SK-N-SH (cell line): ENCODE results near the gene CCDC28A. TPM values are rescaled to one million over a fixed set of nuclear protein-coding genes. Genes with fewer than 3 reads are reported as not detected.

Experiments used
- CTCF ChIA-PET: fragments of 300-600, 350-600 bp; formaldehyde crosslinking; extraction: SDS; loops from one replicate; lab custom pipeline; 2021; lab: Yijun Ruan, JAX
- POLR2A ChIA-PET: fragments of 350-600 bp; sonication (Branson Sonifier 250); formaldehyde crosslinking; extraction: SDS; loops from one replicate; lab custom pipeline; 2020; ENCODE audit warnings: antibody characterized with exemption, inconsistent platforms; lab: Yijun Ruan, JAX
- DNase-seq: peaks from one replicate; pipeline ENCODE4 v3.0.0; 2012
- H2AFZ ChIP-seq: fragments of 200-600 bp; sonication (generic); 2 replicates; pipeline ENCODE4 v1.8.1; 2016; ENCODE audit warnings: antibody characterized with exemption, mild to moderate bottlenecking, low read depth
- H3F3A ChIP-seq: fragments of 200-600 bp; sonication (generic); replicated peaks from 2 replicates; pipeline ENCODE3; 2016; ENCODE audit warnings: antibody characterized with exemption, mild to moderate bottlenecking; ENCODE audit not compliant: insufficient read depth
- H3K27ac ChIP-seq, 2 experiments: fragments of 200-500 bp in 1 of 2; fragments of 200-600 bp in 1 of 2; sonication (Bioruptor generic) in 1 of 2; sonication (generic), shearing (Covaris generic) in 1 of 2; 2 replicates each; pipeline versions ENCODE4 v1.5.1 to v1.6.1; 2014 to 2016; ENCODE audit warnings: low read depth in 2 of 2, inconsistent platforms in 1 of 2, low read length in 1 of 2, mild to moderate bottlenecking in 1 of 2, mixed read lengths in 1 of 2
- H3K27me3 ChIP-seq: fragments of 200-600 bp; sonication (generic), shearing (Covaris generic); 2 replicates; pipeline ENCODE4 v1.6.1; 2016; ENCODE audit warnings: mixed run types; ENCODE audit not compliant: insufficient read depth
- H3K36me3 ChIP-seq, 2 experiments: fragments of 200-500 bp in 1 of 2; fragments of 200-600 bp in 1 of 2; sonication (Bioruptor generic) in 1 of 2; sonication (generic) in 1 of 2; replicated peaks in 1 of 2; 2 replicates each; pipeline versions ENCODE3 to v1.5.1; 2014 to 2016; ENCODE audit warnings: low read length in 1 of 2, mild to moderate bottlenecking in 1 of 2; ENCODE audit not compliant: insufficient read depth in 2 of 2, control insufficient read depth in 1 of 2
- H3K4me1 ChIP-seq, 2 experiments: fragments of 200-500 bp in 1 of 2; fragments of 200-600 bp in 1 of 2; sonication (Bioruptor generic) in 1 of 2; sonication (generic), shearing (Covaris generic) in 1 of 2; 2 replicates each; pipeline versions ENCODE4 v1.5.1 to v1.6.1; 2014 to 2016; ENCODE audit warnings: low read depth in 1 of 2, low read length in 1 of 2, mixed run types in 1 of 2; ENCODE audit not compliant: insufficient read depth in 2 of 2, control insufficient read depth in 1 of 2
- H3K4me2 ChIP-seq: fragments of 200-600 bp; sonication (generic), shearing (Covaris generic); 2 replicates; pipeline ENCODE4 v1.6.1; 2017; ENCODE audit warnings: mixed run types
- H3K4me3 ChIP-seq, 2 experiments: fragments of 200-500 bp in 1 of 2; fragments of 200-600 bp in 1 of 2; sonication (Bioruptor generic) in 1 of 2; sonication (generic), shearing (Covaris generic) in 1 of 2; 2 replicates each; pipeline versions ENCODE4 v1.5.1 to v1.8.1; 2014 to 2016; ENCODE audit warnings: low read depth in 2 of 2, inconsistent platforms in 1 of 2, low read length in 1 of 2, mild to moderate bottlenecking in 1 of 2, mixed read lengths in 1 of 2, moderate library complexity in 1 of 2
- H3K79me2 ChIP-seq: fragments of 200-600 bp; sonication (generic); 2 replicates; pipeline ENCODE4 v1.8.1; 2017; ENCODE audit warnings: mild to moderate bottlenecking; ENCODE audit not compliant: insufficient read depth
- H3K9ac ChIP-seq: fragments of 200-600 bp; sonication (generic); 2 replicates; pipeline ENCODE4 v1.6.1; 2017; ENCODE audit warnings: mixed run types
- H3K9me2 ChIP-seq: fragments of 200-600 bp; sonication (generic); 2 replicates; pipeline ENCODE4 v1.6.1; 2017; ENCODE audit warnings: mixed run types
- H3K9me3 ChIP-seq: fragments of 200-600 bp; sonication (generic); 2 replicates; pipeline ENCODE4 v1.6.1; 2017; ENCODE audit warnings: mixed run types, mild to moderate bottlenecking, moderate library complexity
- H4K20me1 ChIP-seq: fragments of 200-600 bp; sonication (generic); 2 replicates; pipeline ENCODE4 v1.6.1; 2017; ENCODE audit warnings: mild to moderate bottlenecking, mixed run types; ENCODE audit not compliant: insufficient read depth
- EP300 ChIP-seq, 2 experiments: IDR thresholded peaks; 2 replicates each; pipeline versions ENCODE4 v1.4.0 to v1.6.1; 2012; ENCODE audit warnings: borderline replicate concordance in 1 of 2, low read depth in 1 of 2, low read length in 1 of 2
- EZH2phosphoT487 ChIP-seq: fragments of 200-600 bp; sonication (generic); IDR thresholded peaks from 2 replicates; pipeline ENCODE4 v1.6.1; 2017; ENCODE audit warnings: low read depth, mixed run types, mild to moderate bottlenecking, antibody characterized with exemption, moderate library complexity, borderline replicate concordance
- GABPA ChIP-seq: IDR thresholded peaks from 2 replicates; pipeline ENCODE4 v1.4.0; 2012; ENCODE audit warnings: low read depth, mild to moderate bottlenecking
- MEF2A ChIP-seq: IDR thresholded peaks from 2 replicates; pipeline ENCODE4 v1.4.0; 2012; ENCODE audit warnings: low read depth, borderline replicate concordance
- NFIC ChIP-seq: IDR thresholded peaks from 2 replicates; pipeline ENCODE4 v1.4.0; 2012; ENCODE audit warnings: borderline replicate concordance
- PBX3 ChIP-seq: IDR thresholded peaks from 2 replicates; pipeline ENCODE4; 2012
- POLR2AphosphoS5 ChIP-seq: IDR thresholded peaks from 2 replicates; pipeline ENCODE4 v1.6.1; 2012; ENCODE audit warnings: low read depth, low read length
- REST ChIP-seq: IDR thresholded peaks from 2 replicates; pipeline ENCODE4 v1.6.1; 2012; ENCODE audit warnings: mild to moderate bottlenecking, low read depth, low read length, moderate library complexity
- SIN3A ChIP-seq: IDR thresholded peaks from 2 replicates; pipeline ENCODE4 v1.6.1; 2012; ENCODE audit warnings: low read depth, mild to moderate bottlenecking, low read length, moderate library complexity, borderline replicate concordance
- SMC3 ChIP-seq: IDR thresholded peaks from 2 replicates; pipeline ENCODE4 v1.6.1; 2012; ENCODE audit warnings: low read depth, low read length, improper control_type of control experiment
- TAF1 ChIP-seq: IDR thresholded peaks from 2 replicates; pipeline ENCODE4 v1.6.1; 2012; ENCODE audit warnings: low read depth, mild to moderate bottlenecking, low read length, moderate library complexity, borderline replicate concordance
- YY1 ChIP-seq: IDR thresholded peaks from 2 replicates; pipeline ENCODE4 v1.4.0; 2012; ENCODE audit warnings: low read depth, mild to moderate bottlenecking
- ZBTB33 ChIP-seq: IDR thresholded peaks from 2 replicates; pipeline ENCODE4 v1.4.0; 2012; ENCODE audit warnings: low read depth, borderline replicate concordance
- WGBS: methylation state at CpG from one replicate; pipeline ENCODE4 v1.1.6; 2017; ENCODE audit warnings: low lambda C conversion rate; 5-methylcytosine and 5-hydroxymethylcytosine counted together
- polyA plus RNA-seq, 3 experiments: library from polyadenylated mRNA; depleted of rRNA; stranded (reverse); fragments of >200 nt; gene quantifications; 2 replicates each; pipeline ENCODE4 v1.2.3, GENCODE V29; 2012

The CCDC28A gene
- polyA plus RNA-seq, 1 of the 3 experiments (the other 2 are of a cell fraction) = 11.4 TPM

DNA sequence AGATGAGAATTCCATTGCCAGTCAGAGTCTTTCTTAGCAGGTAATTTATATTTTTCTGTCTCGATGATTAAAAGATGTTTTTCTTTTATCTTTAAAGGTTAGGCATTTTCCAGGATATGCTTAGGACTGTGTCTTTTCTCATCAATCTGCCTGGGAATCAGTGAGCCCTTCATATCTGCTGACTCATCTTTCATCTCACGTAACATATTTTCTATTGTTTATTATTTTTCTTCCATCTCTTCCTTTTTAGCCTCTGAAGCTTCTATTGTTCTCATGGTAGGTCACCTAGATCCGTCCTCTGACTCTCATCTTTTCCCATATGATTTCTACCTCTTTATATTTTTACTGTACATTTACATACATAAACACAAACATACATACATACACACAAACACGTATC, 8.7 kb downstream of the CCDC28A start:
- Histone ChIP-seq H3K9me2 (no peaks in the 10 kb centered on the region), H3K9ac (no peak overlapping the region), H2AFZ (0 out of 2 replicates have a peak overlapping the region, but pooled peaks have one; percentile 6), H3K79me2 (no peaks in the 10 kb centered on the region; the same call in 1 of the 2 replicates), H3K4me2 (no peak overlapping the region), H4K20me1 (no peaks in the 10 kb centered on the region), H3K36me3 (peaks cover 7 to 39% of the 10 kb centered on the region in 2 experiments), H3K27ac (no peak overlapping the region), H3K9me3 (no peaks in the 10 kb centered on the region), H3K27me3 (no peaks in the 10 kb centered on the region), H3K4me1 (no peaks in the 10 kb centered on the region), H3F3A (no peaks in the 10 kb centered on the region), H3K4me3 (no peak overlapping the region)
- WGBS = 85% methylated on average over 4 of the region's 4 CpGs
- POLR2A ChIA-PET = no interaction called here
- TF ChIP-seq PBX3 (no peak), TAF1 (no peak), REST (no peak), MEF2A (no peak), EZH2phosphoT487 (no peak), SMC3 (no peak), GABPA (no peak), NFIC (no peak), POLR2AphosphoS5 (no peak), ZBTB33 (no peak), SIN3A (no peak), EP300 (IDR thresholded peaks at IDR 0.05; ENCODE audit: borderline replicate concordance in 1 of 2, low read depth in 1 of 2, low read length in 1 of 2) (no peak), YY1 (no peak)
- no peak for DNase-seq
- CTCF ChIA-PET = no interaction called here
